ENCODE measurements around the gene PDLIM3. TPM values are rescaled to one million over a fixed set of nuclear protein-coding genes. Genes with fewer than 3 reads are reported as not detected.
"Not testable (repeated sequence)": the region's sequence is repeated elsewhere in the genome, so short reads cannot be mapped to it uniquely, and the experiment has no call there.

Gene PDLIM3
- total RNA-seq, 4 donors from 2014 or later = 15.1 to 73.0 (median 45.2) TPM

DNA sequence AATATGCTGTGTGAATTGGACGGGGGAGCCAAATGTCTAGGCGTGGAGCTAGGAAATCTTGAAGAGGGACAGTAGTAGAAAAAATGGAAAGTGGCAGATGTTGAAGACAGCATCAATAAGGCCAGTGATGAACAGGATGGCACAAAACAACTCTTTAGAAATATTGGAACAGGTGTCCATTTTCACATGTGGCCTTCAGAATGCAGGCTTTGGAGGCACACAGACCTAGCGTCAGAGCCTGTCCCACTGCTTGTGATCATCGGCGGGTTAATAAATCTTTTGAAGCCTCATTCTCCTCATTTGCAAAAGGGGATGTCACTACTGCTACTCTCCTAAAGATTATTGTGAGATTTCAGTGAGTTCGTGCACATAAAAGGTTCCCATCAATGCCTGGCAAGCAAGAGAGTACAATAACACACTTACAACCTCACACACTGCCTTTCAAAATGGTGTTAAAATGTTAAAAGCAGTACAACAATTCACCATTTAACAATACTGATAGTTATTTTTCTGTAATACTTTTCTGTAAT lies 2.4 kb downstream of the PDLIM3 start:
- Histone ChIP-seq H3K9me3 (no peaks in the 10 kb centered on the region), H3K4me1 (peaks cover 0 to 13% (median 3%) of the 10 kb centered on the region in 4 donors), H3K4me3 (peak overlapping the region in 1 of 4 donors; percentile 66), H3K36me3 (no peaks in the 10 kb centered on the region), H3K27me3 (peaks cover 0 to 9% of the 10 kb centered on the region in 2 donors), H3K27ac (peak overlapping the region in 1 of 4 donors; percentile 96)
- DNase-seq = no peak
- TF ChIP-seq POLR2A (IDR thresholded peaks at IDR 0.05) = no peak
- TF ChIP-seq, protein P1, sequence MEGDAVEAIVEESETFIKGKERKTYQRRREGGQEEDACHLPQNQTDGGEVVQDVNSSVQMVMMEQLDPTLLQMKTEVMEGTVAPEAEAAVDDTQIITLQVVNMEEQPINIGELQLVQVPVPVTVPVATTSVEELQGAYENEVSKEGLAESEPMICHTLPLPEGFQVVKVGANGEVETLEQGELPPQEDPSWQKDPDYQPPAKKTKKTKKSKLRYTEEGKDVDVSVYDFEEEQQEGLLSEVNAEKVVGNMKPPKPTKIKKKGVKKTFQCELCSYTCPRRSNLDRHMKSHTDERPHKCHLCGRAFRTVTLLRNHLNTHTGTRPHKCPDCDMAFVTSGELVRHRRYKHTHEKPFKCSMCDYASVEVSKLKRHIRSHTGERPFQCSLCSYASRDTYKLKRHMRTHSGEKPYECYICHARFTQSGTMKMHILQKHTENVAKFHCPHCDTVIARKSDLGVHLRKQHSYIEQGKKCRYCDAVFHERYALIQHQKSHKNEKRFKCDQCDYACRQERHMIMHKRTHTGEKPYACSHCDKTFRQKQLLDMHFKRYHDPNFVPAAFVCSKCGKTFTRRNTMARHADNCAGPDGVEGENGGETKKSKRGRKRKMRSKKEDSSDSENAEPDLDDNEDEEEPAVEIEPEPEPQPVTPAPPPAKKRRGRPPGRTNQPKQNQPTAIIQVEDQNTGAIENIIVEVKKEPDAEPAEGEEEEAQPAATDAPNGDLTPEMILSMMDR (IDR thresholded peaks at IDR 0.05) = no peak

DNA sequence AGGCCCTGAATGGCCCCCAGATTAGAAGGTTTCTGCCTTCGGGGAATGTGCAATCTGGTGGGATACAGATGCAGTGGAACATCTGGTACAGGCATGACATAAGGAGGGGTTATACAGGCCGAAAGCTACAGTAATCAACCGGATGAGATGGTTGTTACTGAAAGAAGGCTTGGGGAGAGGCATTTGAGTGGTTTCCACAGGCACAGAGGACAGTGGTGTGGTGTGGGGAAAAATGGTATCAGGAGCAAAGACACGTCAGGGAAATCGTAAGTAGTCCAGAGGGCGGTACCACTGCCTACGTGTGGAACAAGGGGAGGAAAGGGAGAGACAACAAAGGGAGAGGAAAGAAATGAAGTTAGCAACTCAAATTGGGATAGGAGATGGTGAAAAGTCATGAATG lies 3.0 kb downstream of the PDLIM3 start:
- Histone ChIP-seq H3K36me3 (no peaks in the 10 kb centered on the region), H3K9me3 (no peaks in the 10 kb centered on the region), H3K4me1 (peaks cover 0 to 13% (median 3%) of the 10 kb centered on the region in 4 donors), H3K27me3 (peaks cover 0 to 9% of the 10 kb centered on the region in 2 donors), H3K4me3 (peak overlapping the region in 1 of 4 donors; percentile 66), H3K27ac (peak overlapping the region in 1 of 4 donors; percentile 96)
- no peak for DNase-seq
- TF ChIP-seq, protein P1 (IDR thresholded peaks at IDR 0.05) = no peak
- no peak for TF ChIP-seq POLR2A (IDR thresholded peaks at IDR 0.05)

DNA sequence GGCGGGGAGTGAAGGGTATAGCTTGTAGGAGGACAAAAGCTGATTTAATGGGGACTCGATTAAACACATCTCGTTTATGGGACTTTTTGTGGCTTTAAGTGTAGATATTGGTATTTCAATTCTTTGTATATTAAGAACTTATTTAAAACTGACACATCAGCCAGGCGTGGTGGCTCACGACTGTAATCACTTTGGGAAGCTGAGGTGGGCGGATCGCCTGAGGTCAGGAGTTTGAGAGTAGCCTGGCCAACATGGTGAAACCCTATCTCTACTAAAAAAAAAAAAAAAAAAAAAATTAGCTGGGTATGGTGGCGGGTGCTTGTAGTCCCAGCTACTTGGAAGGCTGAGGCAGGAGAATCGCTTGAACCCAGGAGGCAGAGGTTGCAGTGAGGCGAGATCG lies 3.7 kb downstream of the PDLIM3 start:
- H3K36me3 ChIP-seq, H3K27ac ChIP-seq, DNase-seq, H3K4me3 ChIP-seq, H3K9me3 ChIP-seq, H3K27me3 ChIP-seq: not testable (repeated sequence)
- peaks cover 0 to 13% (median 3%) of the 10 kb centered on the region in 4 donors for H3K4me1 ChIP-seq

DNA sequence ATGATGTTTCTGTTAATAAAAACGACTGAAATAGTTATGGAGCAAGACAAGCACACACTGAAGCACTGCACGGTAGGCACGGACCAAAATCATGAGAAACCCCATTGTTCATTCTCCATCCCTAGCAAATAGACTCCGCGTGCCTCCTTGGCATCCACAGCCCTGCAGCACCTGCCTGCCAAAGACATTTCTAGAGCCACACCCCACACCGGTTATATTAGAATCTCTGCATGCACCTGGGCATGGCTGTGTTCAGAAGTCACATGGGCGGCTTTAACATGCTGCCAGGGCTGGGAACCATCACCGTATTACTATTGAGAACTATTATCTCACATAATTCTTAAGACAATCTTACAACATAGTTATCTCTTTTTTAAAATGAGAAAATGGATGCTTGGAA lies 5.9 kb downstream of the PDLIM3 start:
- H3K4me1 ChIP-seq = peaks cover 0 to 4% (median 0%) of the 10 kb centered on the region in 4 donors
- no peak overlapping the region for H3K27ac ChIP-seq
- peaks cover 0 to 6% (median 0%) of the 10 kb centered on the region in 4 donors for H3K9me3 ChIP-seq
- TF ChIP-seq, protein P1 (IDR thresholded peaks at IDR 0.05) = no peak
- no peak overlapping the region for H3K4me3 ChIP-seq
- H3K27me3 ChIP-seq = no peaks in the 10 kb centered on the region
- no peak for DNase-seq
- no peaks in the 10 kb centered on the region for H3K36me3 ChIP-seq

DNA sequence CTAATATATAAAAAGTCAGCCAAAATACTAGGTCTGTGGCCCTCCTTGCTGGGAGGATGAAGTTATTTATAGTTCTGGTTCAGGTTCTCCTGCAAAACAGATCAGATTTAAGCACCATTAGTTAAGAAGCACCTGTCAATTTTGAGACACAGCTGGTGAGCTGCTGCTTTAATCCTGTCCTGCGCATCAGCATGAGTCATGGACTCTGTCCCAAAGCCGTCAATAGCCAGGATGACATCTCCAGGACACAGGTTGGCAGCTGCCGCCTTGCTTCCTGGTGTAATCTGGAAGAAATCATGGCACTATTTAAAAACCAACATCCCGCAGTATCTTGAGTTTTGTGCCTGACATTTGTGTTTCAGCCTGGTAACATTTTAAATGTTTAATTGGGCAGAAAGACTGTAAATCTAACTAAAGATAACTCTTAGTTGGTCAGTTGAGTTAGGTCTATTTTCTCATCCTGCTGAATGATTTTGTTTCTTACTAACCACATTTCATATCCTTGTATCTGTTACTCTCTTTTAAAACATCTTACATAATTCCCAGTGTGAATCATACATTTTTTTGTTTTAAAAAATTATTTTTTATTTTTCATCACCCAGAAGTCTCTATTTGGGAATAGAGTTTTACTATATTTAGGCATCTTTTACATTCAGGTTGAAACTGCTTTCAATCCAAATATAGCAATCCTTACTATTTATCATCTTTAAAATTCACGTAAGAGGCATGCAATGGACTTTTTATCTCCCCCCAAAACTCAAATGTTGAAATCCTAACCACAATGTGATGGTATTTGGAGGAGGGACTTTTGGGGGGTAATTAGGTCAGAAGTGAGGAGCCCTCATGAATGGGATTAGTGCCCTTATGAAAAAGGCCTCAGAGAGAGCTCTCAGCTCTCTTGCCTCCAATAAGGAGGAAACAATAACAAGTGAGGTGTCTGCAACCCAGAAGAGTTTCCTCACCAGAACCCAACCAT lies 10.1 kb downstream of the PDLIM3 start:
- H3K27ac ChIP-seq = peak overlapping the region in 1 of 4 donors; percentile 32
- H3K4me1 ChIP-seq = peaks cover 0 to 4% (median 0%) of the 10 kb centered on the region in 4 donors
- H3K4me3 ChIP-seq = no peak overlapping the region
- peaks cover 0 to 6% (median 0%) of the 10 kb centered on the region in 4 donors for H3K9me3 ChIP-seq
- TF ChIP-seq POLR2A (IDR thresholded peaks at IDR 0.05) = no peak
- TF ChIP-seq, protein P1 (IDR thresholded peaks at IDR 0.05) = no peak
- no peaks in the 10 kb centered on the region for H3K36me3 ChIP-seq
- no peaks in the 10 kb centered on the region for H3K27me3 ChIP-seq
- no peak for DNase-seq

DNA sequence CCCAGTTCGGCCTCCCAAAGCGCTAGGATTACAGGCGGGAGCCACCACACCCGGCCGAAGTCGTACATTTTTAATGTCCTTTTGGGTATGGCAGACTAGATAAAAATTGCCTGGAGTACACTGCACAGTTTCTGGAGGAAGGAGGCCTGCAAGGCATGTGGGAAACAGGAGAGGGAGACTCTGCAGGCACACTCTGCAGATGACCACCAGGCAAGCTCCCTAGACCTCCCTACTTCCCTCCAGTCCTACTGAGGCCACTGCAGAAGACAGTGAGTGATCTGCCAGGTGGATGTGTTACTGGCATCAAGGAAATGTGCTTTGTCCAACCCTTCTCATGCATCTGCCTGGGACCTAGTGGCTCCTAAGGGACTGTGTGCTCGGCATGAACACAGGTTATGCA lies 11.4 kb downstream of the PDLIM3 start:
- H3K27me3 ChIP-seq = no peaks in the 10 kb centered on the region
- TF ChIP-seq, protein P1 (IDR thresholded peaks at IDR 0.05) = no peak
- TF ChIP-seq POLR2A (IDR thresholded peaks at IDR 0.05) = no peak
- H3K4me3 ChIP-seq = no peak overlapping the region
- no peak overlapping the region for H3K27ac ChIP-seq
- no peak for DNase-seq
- H3K36me3 ChIP-seq = no peaks in the 10 kb centered on the region
- no peaks in the 10 kb centered on the region for H3K4me1 ChIP-seq
- H3K9me3 ChIP-seq = peaks cover 0 to 6% (median 0%) of the 10 kb centered on the region in 4 donors
